GM21717 (cell line): ENCODE results near the gene MAP3K12.
"Not testable (repeated sequence)": the region's sequence is repeated elsewhere in the genome, so short reads cannot be mapped to it uniquely, and the experiment has no call there.

ENCODE experiments used
- ATAC-seq: cut with Tn5 transposase; IDR thresholded peaks from one replicate; pipeline ENCODE4 v1.9.1; 2021; ENCODE audit warnings: mild to moderate bottlenecking, moderate library complexity; ENCODE audit not compliant: unreplicated experiment

Gene MAP3K12, protein sequence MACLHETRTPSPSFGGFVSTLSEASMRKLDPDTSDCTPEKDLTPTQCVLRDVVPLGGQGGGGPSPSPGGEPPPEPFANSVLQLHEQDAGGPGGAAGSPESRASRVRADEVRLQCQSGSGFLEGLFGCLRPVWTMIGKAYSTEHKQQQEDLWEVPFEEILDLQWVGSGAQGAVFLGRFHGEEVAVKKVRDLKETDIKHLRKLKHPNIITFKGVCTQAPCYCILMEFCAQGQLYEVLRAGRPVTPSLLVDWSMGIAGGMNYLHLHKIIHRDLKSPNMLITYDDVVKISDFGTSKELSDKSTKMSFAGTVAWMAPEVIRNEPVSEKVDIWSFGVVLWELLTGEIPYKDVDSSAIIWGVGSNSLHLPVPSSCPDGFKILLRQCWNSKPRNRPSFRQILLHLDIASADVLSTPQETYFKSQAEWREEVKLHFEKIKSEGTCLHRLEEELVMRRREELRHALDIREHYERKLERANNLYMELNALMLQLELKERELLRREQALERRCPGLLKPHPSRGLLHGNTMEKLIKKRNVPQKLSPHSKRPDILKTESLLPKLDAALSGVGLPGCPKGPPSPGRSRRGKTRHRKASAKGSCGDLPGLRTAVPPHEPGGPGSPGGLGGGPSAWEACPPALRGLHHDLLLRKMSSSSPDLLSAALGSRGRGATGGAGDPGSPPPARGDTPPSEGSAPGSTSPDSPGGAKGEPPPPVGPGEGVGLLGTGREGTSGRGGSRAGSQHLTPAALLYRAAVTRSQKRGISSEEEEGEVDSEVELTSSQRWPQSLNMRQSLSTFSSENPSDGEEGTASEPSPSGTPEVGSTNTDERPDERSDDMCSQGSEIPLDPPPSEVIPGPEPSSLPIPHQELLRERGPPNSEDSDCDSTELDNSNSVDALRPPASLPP

DNA sequence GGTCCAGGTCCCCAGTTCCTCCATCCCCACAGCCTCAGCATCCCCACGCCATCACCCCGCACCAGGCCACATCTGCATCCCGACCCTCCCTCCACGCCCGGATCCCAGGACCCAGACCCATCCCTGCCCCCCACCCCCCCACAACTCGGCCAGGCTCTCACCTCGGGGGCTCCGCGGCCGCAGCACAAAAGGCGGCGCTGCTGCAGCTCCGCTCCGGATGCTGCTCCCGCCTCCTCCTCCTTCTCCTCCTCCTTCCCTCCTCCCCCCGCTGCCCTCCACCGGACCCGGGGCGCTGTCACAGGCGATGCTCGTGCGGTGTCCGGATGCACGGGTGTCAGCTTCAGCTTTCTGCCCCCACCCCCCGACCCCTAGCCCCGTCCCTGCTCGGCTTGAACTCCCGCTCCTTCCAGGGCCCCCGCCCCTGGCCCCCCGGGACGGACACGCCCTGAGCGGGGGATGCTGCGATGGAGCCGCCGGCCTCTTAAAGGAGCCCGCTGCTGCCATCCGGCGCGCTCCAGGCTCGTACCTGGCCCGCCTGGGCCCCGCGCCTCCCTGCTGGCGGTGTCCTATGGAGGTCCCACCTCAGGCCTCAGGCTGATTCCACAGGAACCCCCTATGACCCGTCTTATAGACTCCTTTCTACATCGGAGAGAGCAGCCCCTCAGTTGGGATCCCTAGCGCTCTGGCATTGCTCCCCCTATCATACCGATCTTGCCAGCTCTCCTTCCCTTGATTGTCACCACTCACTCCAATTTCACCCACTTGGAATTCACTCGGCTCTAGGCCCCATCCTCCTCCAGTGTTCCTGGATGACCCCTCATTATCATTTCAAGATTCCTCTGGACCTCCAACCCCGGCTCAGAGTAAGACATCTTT is at the start of gene MAP3K12:
TSS of gene MAP3K12 (minus strand) at position 193 of the 876 bp plus-strand sequence. CDS start 12,067 bp downstream, outside the sequence.
- ATAC-seq: no peak

GRCh38 chr12:53548354-53548753 is 49.1 kb upstream of the MAP3K12 start:
- ATAC-seq: not testable (repeated sequence)

- no peak for ATAC-seq
Measured at GRCh38 chr12:53543539-53543938, 44.3 kb upstream of the MAP3K12 start.

DNA sequence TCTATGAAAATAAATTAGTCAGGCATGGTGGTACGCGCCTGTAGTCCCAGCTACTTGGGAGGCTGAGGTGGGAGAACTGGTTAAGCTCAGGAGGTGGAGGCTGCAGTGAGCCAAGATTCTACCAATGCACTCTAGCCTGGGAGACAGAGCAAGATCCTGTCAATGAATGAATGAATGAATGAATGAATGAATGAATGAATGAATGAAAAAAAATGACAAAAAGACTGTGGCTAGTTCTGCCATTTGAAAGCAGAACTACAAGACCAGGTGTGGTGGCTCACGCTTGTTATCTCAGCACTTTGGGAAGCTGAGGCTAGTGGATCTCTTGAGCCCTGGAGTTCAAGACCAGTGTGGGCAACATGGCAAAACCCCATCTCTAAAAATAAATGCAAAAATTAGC is 40.3 kb upstream of the MAP3K12 start:
- ATAC-seq: no peak

GRCh38 chr12:53538209-53538689 is 39.0 kb upstream of the MAP3K12 start:
- no peak for ATAC-seq

DNA sequence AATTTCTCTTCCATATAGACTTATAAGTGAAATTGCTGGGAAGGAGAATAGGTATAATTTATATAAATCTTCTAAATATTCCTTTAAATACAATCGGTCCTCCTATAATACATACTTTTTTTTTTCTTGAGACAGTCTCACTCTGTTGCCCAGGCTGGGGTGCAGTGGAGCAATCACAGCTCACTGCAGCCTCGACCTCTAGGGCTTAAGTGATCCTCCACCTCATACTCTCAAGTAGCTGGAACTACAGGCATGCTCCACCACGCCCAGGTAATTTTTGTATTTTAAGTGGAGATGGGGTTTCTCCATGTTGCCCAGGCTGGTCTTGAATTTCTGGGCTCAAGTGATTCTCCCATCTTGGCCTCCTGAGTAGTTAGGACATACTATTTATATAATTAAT is 37.7 kb upstream of the MAP3K12 start:
- no peak for ATAC-seq

GRCh38 chr12:53533471-53533870 is 34.2 kb upstream of the MAP3K12 start:
- ATAC-seq: no peak

- ATAC-seq: no peak
Measured at GRCh38 chr12:53532524-53533445, 33.5 kb upstream of the MAP3K12 start.

GRCh38 chr12:53532021-53532420 is 32.8 kb upstream of the MAP3K12 start:
- ATAC-seq: no peak

DNA sequence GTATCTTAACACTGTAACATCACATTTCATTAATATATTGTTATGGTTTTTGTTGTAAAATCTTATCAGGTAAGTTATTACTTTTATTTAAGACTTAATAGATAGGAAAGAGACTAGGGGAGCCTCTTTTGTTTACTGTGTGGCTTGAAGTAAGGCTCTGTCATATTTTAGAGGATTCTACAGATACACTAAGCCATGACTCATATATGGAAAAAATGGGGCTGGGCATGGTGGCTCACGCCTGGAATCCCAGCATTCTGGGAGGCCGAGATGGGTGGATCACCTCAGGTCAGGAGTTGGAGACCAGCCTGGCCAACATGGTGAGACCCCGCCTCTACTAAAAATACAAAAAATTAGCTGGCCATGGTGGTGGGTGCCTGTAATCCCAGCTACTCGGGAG is 31.7 kb upstream of the MAP3K12 start:
- no peak for ATAC-seq

DNA sequence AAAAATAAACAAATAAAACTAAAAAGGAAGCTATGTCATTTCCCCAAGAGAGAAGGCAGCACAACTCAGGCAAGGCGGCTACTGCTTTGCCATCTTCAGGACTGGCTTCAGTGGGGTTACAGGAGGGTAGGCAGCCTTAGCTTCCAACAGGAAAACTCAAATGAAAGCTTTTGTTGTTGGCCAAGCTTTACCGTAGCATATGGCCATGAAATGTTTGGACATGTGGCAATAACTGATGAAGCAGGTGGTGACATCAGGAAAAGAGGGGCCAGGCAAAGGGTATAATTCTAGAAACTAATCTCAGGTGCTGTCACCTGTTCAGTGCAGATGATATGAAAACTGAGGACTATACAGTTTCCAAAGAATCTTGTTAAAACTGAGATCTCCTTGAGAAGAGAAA is 30.8 kb upstream of the MAP3K12 start:
- ATAC-seq: no peak

DNA sequence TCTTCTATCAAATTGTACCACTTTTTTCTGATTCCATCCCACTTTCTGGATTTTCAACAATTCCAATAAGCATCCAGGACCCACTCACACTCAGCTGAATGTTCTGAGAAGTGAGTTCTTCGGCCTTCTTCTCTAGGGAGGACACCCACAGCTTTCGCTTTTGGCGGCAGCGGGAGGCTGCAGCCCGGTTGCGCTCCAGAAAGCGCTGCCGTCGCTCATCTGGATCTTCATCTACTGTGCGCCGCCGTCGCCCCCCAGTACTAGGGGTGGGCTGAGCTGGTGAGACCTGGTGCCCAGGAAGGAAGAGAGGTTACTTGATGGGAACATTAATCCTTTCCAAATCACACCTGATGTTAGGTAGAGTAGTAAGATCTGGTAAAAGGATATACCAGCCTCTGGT is 25.2 kb upstream of the MAP3K12 start:
- ATAC-seq: no peak

GRCh38 chr12:53523131-53523530 is 23.9 kb upstream of the MAP3K12 start:
- ATAC-seq: no peak

DNA sequence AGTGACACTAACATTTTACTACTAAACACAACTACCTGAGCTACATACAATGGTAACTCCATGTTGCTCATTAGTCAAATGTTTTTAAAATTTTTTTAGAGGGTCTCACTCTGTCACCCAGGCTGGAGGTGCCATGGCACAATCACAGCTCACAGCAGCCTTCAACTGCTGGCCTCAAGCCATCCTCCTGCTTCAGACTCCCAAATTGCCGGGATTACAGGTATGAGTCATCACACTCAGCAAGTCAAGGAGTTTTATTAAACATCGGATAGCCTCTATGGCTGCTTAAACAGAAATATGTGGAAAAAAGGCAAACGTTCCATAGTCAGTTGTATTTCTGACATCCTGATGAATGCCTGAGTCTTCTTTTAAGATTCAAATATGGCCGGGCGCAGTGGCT is 19.1 kb upstream of the MAP3K12 start:
- ATAC-seq: no peak

- no peak for ATAC-seq
Measured at GRCh38 chr12:53516758-53517455, 17.6 kb upstream of the MAP3K12 start.

DNA sequence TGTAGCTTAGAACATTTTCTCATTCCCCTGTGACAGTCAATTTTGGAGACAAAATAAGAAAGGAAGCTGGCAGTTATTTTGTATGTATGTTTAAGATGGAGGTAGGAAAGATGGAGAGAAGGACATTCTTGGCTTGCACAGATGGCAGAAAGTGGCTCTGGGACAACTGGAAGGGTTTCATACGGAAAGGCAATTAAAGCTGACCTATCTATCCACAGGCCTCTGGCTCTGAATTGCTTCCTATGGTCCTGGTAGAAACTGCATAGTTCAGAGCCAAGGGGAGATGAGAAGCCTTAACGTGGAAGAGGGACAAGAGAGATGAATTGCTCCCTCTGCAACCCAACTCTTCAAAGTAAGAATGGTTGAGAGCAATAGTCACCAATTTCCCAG is 16.0 kb upstream of the MAP3K12 start:
- no peak for ATAC-seq

DNA sequence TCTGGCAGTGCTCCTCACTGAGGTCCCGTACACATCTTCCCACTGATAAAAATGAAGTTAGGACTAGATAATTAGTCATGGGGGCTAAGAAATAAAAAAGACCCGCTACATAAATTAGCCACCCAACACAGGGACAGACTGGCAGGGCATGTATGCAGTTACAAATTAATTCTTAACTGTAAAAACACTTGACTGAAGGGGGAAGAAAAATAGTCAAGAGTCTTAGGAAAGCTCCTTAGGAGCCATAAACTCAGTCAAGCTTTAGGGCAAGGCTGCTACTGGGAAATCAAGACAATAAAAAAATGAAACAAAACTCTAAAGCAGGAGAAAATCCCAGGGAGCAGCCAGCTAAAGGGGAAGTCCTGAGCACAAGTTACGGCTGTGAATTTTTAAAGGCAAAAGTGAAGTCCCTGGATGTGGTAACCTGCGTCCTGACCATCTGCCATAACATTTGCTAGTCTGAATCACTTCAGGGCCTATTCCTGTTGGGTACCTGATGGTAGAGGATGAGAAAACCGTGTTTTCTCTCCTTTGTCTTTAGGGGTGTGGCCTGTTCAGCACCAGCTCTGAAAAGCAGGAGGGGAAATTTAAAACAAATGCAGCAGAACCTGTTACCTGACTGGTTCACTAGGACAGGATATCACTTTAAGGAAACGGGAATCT is 15.5 kb upstream of the MAP3K12 start:
- ATAC-seq: no peak

GRCh38 chr12:53513712-53514410 is 14.6 kb upstream of the MAP3K12 start:
- ATAC-seq: no peak
